HG03135 (cell line): ENCODE measurements around the gene MAPK12.
A peak's percentile ranks its signal among the peaks of the same experiment; 100 is the strongest.
"Not testable (repeated sequence)": the region's sequence is repeated elsewhere in the genome, so short reads cannot be mapped to it uniquely, and the experiment has no call there.

ENCODE experiments used
- ATAC-seq: cut with Tn5 transposase; IDR thresholded peaks from one replicate; pipeline ENCODE4 v1.9.1; 2021; ENCODE audit warnings: mild to moderate bottlenecking, moderate library complexity; ENCODE audit not compliant: unreplicated experiment

The MAPK12 gene

DNA sequence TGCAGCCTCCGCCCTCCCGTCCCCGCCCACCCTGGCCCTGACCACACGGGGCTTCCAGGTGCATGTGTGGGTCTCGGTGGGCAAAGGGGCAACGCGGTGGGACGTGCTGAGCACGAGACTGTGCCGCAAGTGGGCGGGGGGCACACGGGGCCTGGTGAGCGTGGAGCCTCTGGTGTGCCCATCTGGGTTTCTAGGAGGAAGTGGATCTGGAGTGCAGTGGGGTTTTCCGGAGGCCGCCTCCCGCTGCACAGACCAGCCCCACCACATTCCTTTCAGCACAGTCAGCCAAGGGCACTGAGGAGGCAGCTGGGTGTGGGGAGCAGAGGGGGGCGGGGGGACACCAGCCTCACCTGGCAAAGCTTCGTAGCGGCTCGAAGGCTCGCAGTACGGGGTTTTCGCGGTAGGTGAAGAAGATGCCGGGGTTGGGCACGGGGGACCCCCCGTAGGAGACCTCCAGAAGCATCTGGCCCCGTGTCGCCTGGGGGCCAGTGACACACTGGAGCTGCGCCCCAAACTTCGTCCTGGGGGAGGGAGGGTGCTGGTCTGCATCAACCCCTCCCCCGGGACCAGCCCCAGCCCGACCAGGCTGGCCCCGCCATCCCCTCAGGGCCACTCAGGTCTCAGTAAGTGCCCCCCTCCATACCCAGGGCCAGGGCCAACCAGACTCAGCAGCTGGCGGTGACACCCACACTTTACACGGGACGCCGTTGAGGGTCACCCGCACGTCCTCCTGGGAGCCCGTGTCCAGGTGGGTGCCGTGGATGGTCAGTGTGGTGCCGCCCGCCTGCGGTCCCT lies 21.1 kb upstream of the MAPK12 start:
- ATAC-seq: no peak

DNA sequence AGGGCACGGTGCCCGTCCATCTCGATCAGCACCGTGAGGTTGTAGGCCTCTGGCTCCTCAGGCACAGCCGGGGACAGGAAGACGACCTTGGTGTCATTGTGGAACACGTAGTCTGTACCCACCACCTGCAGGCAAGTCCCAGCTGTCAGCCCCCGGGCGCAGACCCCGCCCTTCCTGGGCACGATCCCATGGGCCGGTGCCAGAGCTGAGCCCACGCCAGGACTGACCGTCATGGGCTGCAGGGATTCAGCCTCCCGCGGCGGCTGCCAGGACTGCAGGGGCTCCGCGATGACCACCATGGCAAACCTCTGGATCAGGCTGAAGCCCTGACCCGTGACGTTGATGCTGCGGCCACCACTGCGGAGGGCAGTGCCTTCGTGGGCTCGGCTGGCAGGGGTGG lies 20.5 kb upstream of the MAPK12 start:
- ATAC-seq: no peak

DNA sequence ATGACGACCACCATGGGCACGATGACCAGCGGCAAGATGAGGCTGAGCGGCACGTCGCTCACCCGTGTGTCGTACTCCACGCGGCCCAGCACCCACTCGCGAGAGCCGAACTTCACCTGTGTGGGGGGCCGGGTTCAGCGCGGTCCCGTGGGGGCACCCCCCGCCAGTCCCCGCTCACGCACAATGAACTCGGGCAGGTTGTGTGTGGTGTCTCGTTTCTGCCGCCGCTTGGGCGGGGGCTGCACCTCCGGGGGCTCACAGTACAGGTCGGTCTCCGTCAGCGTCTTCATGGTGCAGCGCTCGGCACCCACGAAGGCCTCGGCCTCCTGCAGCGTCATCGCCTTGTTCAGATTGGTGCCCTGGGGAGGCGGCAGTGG lies 19.9 kb upstream of the MAPK12 start:
- ATAC-seq: no peak

DNA sequence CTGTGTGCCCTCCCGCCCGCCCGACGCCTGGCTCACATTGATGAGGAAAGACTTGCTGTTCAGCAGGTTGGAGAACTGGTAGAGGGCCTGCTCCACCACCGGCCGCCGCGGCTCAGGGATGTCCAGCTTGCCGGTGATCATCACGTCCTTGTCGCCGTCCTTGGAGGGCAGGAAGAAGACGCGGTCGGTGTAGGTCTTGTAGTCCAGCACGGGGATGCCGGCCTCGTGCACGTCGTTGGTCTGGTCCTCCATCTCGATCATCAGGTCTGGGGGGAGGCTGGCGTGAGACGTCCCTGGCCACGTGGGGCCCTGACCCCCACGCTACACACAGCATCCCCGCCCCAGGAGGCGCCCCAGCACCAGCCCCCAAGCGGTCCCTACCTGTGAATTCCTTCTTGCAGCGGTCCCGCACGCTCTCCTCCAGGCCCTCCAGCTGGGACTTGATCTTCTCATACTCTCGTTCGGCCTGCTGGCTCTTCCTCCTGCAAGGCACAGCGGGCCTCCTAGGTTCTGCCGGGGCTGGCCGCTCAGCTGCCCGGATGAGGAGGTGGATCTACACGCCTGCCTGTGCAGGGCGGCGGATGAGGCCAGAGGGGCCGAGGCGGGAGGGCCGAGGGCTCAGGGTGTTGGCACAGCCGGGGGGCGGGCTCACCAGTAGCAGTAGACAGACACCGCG lies 19.4 kb upstream of the MAPK12 start:
- no peak for ATAC-seq

DNA sequence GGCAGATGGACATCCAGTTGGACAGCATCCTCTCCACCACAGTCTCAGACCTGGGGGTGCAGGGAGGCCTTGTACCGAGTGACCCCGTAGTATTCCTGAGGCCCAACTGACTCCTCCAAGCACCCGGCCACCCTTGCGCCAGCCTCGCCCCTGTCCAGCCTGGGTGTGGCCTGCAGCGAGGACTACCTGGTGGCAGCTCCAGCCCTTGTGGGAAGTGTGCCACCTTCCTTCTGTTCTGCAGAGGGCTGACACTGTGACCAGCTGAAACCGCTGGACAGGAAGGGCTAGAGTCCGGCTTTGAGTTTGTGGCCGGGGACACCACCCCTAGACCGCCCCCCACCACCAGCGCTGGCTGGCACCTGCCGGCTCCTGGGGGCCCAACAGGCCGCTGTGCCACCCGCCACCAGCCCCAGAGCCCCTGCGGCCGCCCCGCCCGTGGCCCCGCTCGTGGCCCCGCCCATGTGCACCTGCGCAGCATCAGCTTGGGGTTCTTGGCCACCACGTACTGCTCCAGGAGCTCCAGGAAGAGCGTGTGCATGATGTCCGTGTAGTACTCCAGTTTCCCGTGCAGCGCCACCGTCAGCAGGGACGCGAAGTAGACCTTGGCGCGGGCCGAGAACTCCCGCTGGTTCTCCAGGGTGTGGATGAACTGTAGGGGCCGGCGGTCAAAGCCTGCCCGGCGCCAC lies 18.7 kb upstream of the MAPK12 start:
- ATAC-seq: no peak

DNA sequence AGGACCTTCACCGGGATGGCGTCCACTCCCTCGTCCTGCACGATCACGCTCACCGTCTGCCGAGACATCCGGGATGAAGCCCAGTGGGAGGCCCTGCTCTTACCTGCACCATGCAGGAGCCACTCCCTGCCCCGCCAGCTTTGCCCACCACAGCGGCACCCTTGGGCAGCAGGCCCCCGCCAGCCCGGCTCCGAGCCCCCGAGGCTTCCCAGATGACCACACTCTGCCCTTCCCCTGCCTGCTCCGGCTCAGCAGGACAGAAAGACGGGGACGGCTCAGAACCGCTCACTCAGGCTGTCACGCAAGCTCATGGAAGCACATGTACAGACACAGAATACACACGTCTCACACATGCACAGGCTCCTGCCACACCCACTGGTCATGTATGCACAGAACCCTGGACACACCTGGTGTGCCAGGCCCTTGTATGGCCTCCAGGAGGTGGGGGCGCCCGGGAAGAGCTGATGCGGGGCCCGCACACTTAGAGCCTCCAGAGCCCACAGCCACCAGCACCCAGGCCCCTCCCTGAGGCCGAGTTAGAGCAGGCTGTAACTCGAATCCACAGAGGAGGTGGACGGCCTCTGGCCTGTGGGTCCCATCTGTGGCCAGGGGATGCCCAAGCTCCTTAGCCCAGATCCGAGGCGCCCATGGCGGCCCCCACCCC lies 17.6 kb upstream of the MAPK12 start:
- no peak for ATAC-seq

DNA sequence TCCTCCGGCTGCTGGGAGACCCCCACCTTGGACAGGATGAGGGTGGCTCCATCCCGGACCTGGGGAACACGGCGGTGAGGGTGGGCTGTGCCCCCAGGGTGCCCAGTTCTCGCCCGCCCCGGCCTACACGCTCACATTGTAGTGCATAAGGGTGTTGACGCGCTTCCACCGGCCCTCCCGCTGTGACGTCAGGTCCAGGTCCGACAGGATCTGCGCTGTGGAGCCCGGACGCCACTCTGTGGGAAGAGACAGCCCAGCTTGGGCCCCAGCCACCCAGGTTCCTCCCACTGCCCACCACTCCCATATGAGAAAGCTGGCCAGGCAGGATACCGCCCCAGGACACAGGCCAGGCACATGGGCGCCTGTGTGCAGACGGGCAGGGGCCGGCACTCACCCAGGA lies 17.0 kb upstream of the MAPK12 start:
- ATAC-seq: no peak

DNA sequence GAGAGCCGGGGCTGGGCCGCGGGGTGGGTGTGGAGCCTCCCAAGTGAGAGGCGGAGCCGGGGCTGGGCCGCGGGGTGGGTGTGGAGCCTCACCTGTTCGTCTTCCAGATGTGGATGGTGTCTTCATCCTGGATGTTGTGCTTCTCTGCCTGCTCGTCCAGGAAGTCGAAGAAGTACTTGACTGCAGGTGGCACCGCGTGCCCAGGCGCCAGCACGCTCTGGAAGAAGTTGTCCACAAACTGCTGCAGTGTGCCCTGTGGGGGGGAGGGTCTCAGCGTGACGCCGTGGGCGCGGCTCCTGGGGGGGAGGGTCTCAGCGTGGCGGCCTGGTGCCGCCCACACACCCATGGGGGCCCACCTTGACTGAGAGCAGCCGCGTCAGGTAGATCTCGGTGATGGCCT lies 16.3 kb upstream of the MAPK12 start:
- ATAC-seq: no peak

DNA sequence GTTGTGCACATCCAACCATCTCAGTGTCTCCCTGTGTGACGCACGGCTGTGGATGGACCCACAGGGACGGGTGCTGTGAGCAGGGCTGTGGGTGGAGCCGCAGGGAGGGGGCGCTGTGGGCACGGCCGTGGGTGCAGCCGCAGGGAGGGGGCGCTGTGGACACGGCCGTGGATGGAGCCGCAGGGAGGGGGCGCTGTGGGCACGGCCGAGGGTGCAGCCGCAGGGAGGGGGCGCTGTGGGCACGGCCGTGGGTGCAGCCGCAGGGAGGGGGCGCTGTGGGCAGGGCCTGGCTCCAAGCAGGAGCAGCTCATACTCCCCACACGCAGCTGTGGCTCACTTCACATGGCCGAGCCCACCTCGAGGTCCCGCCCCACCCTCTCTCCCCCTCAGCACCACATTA lies 14.7 kb upstream of the MAPK12 start:
- ATAC-seq: no peak

DNA sequence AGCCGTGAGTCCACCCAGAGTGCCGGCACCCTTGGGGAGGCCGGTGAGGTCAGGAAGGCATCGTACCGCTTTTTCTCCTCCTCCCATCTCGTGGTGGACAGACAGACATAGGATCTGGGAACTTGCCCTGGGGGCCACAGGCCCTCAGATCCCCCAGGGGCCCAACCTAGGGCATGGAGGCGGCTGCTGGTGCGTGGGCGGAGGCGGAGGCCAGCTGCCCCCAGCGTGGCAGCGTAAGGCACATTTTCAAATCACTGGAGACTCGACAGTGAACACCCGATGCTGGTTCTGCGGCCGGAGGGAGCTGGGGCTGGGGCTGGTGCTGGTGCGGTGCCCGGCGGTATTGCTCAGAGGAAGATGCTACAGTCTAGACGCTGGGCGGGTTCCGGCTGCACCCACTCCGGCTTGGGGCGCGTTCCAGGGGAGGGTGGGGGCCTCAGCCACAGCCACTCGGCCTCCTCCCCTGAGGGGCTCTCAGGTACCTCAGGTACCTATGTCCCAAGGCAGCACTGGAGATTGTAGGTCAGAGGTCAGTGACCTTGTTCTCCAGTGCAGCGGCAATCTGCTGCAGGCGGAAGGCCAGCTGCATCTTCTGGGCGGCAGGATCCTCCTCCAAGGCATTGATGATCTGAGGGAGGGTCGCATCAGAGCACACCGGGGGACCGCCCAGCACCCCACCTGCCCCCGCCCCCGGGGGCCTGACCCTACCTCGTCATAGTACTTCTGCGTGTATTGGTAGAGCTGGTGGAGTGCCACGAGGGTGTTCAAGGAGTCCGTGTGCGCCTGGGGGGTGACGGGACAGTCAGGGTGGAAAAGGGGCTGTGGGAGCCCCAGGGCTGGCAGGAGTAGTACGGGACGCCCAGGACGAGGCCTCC lies 13.9 kb upstream of the MAPK12 start:
- ATAC-seq: no peak

DNA sequence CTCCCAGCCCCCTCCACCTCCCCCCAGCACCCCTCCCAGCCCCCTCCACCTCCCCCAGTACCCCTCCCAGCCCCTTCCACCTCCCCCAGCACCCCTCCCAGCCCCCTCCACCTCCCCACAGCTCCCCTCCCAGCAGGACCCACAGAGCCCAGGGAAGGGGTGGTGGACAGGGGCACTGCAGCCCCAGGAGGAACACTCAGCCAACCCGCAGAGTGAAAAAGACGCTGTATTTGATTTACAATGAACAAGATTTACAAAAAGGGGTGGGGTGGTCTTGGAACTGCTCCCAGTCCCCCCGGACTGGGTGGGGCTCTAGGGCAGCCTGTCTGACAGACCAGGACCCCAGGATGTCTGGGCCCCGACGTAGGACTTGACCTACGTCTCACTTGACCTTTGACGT lies 13.3 kb upstream of the MAPK12 start:
- no peak for ATAC-seq

DNA sequence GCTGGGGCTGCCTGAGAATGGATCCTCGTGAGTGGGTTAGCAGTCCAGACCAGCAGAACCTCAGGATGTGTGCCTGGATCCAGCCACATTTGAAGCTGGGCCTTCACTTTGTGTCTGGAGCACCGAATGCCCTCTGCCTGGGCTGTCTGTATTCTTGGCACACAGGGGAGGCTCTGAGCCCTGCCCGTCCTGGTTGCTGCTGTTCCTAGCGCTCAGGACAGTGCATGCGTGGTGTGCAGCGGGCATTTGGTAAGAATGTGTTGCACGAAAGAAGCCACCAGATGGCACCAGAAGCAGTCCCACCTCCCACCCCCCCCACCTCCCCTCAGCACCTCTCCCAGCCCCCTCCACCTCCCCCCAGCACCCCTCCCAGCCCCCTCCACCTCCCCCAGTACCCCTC lies 12.8 kb upstream of the MAPK12 start:
- no peak for ATAC-seq

DNA sequence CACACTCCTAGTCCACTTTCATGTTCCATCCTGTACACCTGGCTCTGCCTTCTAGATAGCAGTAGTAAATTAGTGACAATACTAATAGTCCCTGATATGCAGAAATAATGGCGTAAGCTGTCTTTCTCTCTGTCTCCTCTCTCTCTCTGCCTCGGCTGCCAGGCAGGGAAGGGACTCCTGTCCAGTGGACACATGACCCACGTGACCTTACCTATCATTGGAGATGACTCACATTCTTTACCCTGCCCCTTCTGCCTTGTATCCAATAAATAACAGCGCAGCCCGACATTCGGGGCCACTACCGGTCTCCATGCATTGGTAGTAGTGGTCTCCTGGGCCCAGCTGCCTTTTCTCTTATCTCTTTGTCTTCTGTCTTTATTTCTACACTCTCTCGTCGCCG lies 12.3 kb upstream of the MAPK12 start:
- ATAC-seq: not testable (repeated sequence)

DNA sequence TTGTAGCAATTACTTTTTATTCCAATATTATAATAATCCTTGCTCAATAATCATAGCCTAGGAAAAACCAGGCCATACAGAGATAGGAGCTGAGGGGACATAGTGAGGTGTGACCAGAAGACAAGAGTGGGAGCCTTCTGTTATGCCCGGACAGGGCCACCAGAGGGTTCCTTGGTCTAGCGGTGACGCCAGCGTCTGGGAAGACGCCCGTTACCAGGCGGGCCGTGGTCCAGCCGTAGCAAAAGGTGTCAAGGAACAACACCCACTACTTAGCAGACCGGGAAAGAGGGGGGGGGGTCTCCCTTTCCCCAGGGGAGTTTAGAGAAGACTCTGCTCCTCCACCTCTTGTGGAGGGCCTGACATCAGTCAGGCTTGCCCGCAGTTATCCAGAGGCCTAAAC lies 11.9 kb upstream of the MAPK12 start:
- ATAC-seq: not testable (repeated sequence)

DNA sequence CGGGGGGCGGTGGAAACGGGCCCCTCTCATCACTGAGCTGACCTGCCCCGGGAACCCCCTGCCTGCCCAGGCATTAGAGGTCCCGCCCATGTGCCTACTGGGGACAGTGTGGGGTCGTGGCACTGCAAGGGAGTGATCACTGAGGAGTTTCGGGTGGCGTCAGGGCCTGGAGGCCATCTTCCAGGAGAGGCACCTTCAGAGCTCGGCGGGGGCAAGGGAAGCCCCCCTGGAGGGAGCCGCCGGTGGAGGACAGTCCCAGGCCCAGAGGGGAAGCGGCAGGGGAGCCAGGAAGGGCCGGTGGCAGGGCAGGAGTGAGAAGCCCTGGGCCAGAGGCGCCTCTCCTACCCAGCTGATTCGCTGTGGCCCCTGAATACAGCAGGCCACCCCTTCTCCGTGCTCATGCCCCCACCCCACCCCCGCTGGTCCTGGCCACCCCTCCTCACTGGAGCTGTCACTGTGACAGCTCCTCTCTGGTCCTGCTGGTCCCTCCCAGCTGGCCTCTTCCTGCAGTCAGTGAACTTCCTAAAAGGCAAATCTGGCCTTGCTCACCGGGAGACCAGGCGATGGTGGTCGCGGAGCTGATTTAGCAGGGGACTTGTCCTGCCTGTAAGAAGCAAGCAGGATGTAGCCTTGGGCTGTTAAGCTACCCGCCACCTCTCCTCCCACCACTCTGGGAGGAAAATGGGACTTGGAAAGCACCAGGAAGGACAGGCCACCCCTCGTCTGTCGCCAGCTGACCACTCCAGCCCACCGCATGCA lies 10.7 kb upstream of the MAPK12 start:
- no peak for ATAC-seq

DNA sequence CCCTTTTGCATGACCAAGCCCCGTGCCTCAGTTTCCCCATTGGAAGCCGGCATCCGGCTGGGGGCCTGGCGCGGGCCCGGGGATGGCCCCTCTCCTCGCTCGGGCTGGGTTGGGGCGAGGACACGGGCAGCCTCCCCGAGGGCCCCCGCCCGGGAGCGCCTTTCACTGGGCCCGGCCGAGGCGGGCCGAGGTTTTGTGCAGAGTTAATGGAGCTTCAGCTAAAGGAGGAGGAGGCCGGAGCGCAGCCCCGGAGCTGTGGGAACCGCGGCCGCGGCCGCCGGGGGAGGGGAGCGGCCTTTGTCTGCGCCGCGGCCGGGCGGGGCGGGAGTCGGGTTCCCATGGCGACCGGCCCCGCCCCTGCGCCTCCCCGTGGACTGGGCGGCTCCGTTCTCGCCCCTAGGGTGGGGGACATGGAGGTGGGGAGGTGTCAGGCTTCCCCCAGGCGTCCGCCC lies 10.1 kb upstream of the MAPK12 start:
- ATAC-seq: no peak

DNA sequence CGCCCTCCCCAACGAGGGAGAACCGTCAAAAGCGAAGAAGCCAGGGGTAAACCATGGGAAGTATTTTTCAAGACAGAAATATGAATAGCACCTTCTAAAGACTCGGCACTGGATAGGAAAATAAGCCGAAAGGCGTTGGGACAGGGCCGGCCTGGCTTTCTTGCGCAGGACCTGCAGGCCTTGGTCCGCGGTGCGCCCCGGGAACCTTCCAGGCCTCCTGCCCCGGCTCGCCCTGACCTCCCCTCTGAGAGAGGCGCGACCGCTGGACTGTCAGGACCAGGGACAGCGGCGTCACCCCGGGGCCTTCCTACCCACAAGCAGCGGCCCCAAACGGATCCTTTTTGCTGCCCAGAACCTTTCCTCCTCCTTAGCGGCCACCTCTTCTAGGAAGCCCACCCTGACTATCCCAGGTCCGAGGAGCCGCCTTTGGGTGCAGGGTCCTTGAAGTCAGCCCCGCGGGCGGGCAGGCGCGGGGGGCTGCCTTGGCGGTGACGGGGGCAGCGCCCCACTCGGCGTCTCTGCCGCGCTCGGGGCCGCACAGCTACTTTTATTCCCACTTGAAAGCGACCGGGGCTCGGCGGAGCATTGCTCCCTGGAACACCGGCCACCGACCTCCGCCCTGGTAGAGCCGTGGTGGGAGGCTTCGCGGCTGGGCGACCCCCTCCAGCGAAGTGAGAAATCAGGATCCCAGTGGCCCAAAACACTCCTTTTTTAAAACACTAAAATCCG lies 9.3 kb upstream of the MAPK12 start:
- ATAC-seq: peak; percentile 40

DNA sequence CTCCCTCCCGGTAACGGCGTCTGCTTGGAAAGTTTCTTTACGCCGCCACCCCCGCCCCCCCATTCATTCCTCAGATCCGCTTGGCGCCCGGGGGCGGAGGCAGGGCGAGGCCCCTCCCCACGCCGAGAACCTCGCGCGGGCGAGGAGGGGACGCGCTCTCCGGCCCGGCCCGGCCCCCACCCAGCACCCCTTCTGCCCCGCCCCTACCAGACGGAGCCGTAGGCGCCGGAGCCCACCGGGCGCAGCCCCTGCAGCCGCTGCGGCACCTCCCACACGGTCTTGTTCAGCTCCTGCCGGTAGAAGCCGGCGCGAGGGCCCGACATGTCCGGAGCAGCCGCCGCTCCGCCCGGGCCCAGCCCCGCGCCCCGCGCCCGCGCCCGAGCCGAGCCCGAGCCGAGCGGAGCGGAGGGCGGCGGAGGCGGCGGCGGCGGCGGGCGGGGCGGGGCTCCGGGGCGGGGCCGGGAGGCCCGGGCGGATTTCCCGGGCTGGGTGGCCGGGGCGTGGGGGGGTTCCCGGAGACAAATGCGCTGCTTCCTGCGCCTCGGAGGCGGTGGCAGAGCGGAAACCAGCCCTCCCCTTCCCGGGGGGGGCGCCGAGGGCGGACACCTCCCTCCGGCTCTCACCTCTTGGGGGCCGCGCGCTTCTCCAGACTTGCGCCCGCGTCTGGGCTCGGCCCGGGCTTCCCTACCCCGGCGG lies 8.6 kb upstream of the MAPK12 start, which contains the start of gene MAPK11:
Gene MAPK11, minus strand, starts transcription at position 411 of the 696 bp plus-strand sequence. Its CDS starts 88 bp downstream, at position 323.
- ATAC-seq: peak; percentile 24
